ENCODE data around the gene MYL5. TPM values are rescaled to one million over a fixed set of nuclear protein-coding genes. Genes with fewer than 3 reads are reported as not detected.

MYL5 gene, protein sequence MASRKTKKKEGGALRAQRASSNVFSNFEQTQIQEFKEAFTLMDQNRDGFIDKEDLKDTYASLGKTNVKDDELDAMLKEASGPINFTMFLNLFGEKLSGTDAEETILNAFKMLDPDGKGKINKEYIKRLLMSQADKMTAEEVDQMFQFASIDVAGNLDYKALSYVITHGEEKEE
- total RNA-seq (10 to 100 TPM in 8 of 9 donors, 1 to 10 TPM in 1; 5.9 to 31.7 (median 19.9) TPM), polyA plus RNA-seq (10 to 100 TPM; 13.3 to 77.6 (median 64.4) TPM)
- long read RNA-seq, donor 1, partial matches to known transcripts: 0 of 1 reads
- long read RNA-seq, donor 1, other reads (novel, unspliced or antisense): 0 of 1 reads
- long read RNA-seq, donor 2, partial matches to known transcripts: 0 of 3 reads
- long read RNA-seq, donor 2, other reads (novel, unspliced or antisense): 0 of 3 reads
- long read RNA-seq, donor 3, partial matches to known transcripts: 0 of 3 reads
- long read RNA-seq, donor 3, other reads (novel, unspliced or antisense): 0 of 3 reads
- long read RNA-seq, donor 4, partial matches to known transcripts: 4 of 15 reads
- long read RNA-seq, donor 4, other reads (novel, unspliced or antisense): 11 of 15 reads
- long read RNA-seq, donor 5, partial matches to known transcripts: 4 of 41 reads
- long read RNA-seq, donor 5, other reads (novel, unspliced or antisense): 36 of 41 reads
- long read RNA-seq, donor 6, partial matches to known transcripts: 0 of 5 reads
- long read RNA-seq, donor 6, other reads (novel, unspliced or antisense): 4 of 5 reads
- long read RNA-seq, donor 7, transcript MYL5-201 (7 exons, 666 nt): major isoform, 5 of 7 reads
- long read RNA-seq, donor 7, partial matches to known transcripts: 0 of 7 reads
- long read RNA-seq, donor 7, other reads (novel, unspliced or antisense): 0 of 7 reads
- long read RNA-seq, donor 8: 0 reads
- long read RNA-seq, donor 9, partial matches to known transcripts: 0 of 2 reads
- long read RNA-seq, donor 9, other reads (novel, unspliced or antisense): 0 of 2 reads
- long read RNA-seq, donor 10, partial matches to known transcripts: 0 of 2 reads
- long read RNA-seq, donor 10, other reads (novel, unspliced or antisense): 0 of 2 reads

DNA sequence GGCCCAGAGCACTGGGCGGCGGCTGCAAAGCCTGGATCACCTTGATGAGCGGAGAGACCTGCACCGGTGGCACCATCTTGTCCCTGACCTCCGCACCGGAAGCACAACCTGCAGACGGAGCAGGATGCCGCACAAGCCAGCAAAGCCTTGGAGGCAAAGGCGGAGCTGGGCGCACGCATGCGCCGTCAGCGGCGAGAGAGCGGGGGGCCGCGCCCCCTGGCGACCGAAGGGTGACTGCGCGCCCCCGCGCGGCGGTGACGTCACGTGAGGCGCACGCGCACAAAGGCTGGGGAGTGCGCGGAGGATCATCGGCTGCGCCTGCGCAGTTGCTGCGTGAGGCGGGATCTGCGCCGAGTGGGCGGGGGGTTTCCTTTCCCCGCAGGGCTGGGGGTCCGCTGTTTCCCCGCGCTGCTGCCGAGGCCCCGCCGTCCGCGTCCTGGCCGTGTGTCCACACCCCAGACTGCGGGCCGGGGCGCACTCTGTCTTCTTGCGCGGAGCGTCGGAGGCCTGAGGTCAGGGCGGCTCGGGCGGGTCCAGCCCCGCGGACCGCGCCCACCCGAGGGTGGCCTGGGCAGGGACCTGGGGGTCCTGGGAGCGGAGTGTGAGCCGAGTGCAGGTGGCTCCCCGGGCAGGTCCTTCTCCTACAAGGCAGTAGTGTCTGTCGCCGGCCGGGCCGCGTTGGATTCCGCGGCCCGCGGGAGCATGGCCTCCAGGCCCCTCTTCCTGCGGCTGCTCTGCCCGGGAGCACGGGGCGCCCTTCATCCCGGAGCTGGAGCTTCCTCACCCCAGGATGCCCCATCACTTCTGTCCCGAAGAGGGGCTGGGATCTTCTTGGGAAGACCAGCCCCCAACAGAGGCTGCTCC, at the start of gene MYL5, which contains the start of gene ATP5ME:
Gene MYL5, plus strand, starts transcription at position 371 of the 864 bp plus-strand sequence. CDS start 3,485 bp downstream, outside the sequence.
Gene ATP5ME, minus strand, starts transcription at position 105 of the 864 bp plus-strand sequence. Its CDS starts 29 bp downstream, at position 76.
- Histone ChIP-seq H3K27ac (peak within 1 kb of the TSS; percentile 68 to 97 (median 95)), H3K36me3 (replicated peaks in 1 of 2) (peaks cover 0 to 24% of the 10 kb centered on the region in 2 donors), H3K4me3 (peak within 1 kb of the TSS; percentile 83 to 95 (median 84)), H3K4me1 (replicated peaks in 1 of 2) (peaks cover 24 to 33% of the 10 kb centered on the region in 2 donors), H3K27me3 (no peaks in the 10 kb centered on the region), H3K9me3 (replicated peaks in 1 of 3) (no peaks in the 10 kb centered on the region)
- peak; percentile 72 to 78 for TF ChIP-seq POLR2A (IDR thresholded peaks at IDR 0.05)
- TF ChIP-seq, protein P1, sequence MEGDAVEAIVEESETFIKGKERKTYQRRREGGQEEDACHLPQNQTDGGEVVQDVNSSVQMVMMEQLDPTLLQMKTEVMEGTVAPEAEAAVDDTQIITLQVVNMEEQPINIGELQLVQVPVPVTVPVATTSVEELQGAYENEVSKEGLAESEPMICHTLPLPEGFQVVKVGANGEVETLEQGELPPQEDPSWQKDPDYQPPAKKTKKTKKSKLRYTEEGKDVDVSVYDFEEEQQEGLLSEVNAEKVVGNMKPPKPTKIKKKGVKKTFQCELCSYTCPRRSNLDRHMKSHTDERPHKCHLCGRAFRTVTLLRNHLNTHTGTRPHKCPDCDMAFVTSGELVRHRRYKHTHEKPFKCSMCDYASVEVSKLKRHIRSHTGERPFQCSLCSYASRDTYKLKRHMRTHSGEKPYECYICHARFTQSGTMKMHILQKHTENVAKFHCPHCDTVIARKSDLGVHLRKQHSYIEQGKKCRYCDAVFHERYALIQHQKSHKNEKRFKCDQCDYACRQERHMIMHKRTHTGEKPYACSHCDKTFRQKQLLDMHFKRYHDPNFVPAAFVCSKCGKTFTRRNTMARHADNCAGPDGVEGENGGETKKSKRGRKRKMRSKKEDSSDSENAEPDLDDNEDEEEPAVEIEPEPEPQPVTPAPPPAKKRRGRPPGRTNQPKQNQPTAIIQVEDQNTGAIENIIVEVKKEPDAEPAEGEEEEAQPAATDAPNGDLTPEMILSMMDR (IDR thresholded peaks at IDR 0.05): peak; percentile 61 to 98 (median 72)
- DNase-seq: peak; percentile 97 to 99 (median 98)
- intact Hi-C loops (cut with DNase I): no loop called here
- 0 to 1% (median 0%) methylated on average over 12 to 84 of the region's 84 CpGs; no CpG with 5 or more reads in 1 of the 4 donors for WGBS, 4 donors

DNA sequence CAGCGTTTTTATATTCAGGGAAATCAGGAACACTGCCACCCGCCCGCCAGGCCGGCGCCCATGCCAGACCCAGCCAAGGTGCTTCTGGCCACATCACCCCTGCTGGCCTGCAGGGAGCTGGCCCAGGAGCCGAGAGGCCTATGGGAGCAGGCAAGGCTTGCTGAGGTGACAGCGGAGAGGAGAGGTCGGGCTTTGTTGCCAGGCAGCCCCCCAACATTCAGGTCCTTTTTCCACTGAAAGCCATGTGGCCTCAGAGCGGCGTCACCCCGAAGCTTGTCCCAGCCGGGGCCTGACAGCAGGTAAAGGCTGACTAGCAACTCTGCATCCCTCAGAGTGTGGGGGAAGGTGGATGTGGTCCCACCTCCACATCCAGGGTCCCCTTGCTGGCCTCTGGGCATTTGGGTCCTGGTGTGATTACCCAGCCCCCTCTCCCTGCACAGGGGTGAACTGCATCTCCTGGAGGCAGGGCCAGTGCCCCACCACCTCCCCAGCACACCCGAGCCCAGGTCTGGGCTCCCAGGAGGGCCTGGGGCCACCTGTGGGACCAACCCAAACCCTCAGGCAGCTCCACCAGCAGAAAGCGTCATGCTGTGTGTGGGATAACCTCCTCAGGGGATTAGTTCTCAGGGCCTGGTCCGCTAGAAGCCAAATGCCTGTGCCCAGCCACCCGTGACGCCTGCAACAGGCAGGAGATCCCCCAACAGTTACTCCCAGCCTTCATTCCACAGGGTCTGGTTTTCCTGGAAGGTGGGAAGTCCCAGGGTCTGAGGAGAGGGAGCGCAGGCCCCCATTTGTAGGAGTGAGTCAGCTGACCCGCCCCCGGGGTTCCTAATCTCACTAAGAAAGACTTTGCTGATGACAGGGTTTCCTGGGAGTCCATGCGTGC, 49.4 kb upstream of the MYL5 start, which contains the start of gene PDE6B:
Gene PDE6B, plus strand, starts transcription at position 869 of the 886 bp plus-strand sequence. CDS start 54 bp downstream, outside the sequence.
- WGBS, 4 donors: 72 to 77% (median 76%) methylated on average over 14 to 21 of the region's 21 CpGs
- H3K36me3 ChIP-seq (replicated peaks in 1 of 2): no peaks in the 10 kb centered on the region
- TF ChIP-seq POLR2A (IDR thresholded peaks at IDR 0.05): no peak
- TF ChIP-seq, protein P1 (IDR thresholded peaks at IDR 0.05): no peak
- H3K9me3 ChIP-seq (replicated peaks in 1 of 3): no peaks in the 10 kb centered on the region
- H3K27me3 ChIP-seq: no peaks in the 10 kb centered on the region
- intact Hi-C loops (cut with DNase I): no loop called here
- H3K27ac ChIP-seq: no peak within 1 kb of the TSS
- H3K4me3 ChIP-seq: no peak within 1 kb of the TSS
- H3K4me1 ChIP-seq (replicated peaks in 1 of 2): no peaks in the 10 kb centered on the region
- DNase-seq: no peak

DNA sequence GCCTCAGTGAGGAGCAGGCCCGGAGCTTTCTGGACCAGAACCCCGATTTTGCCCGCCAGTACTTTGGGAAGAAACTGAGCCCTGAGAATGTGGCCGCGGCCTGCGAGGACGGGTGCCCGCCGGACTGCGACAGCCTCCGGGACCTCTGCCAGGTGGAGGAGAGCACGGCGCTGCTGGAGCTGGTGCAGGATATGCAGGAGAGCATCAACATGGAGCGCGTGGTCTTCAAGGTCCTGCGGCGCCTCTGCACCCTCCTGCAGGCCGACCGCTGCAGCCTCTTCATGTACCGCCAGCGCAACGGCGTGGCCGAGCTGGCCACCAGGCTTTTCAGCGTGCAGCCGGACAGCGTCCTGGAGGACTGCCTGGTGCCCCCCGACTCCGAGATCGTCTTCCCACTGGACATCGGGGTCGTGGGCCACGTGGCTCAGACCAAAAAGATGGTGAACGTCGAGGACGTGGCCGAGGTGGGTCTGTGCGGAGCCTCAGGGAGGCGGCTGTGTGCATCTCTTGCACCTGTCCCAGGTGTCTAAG, 48.6 kb upstream of the MYL5 start:
- no peaks in the 10 kb centered on the region for H3K36me3 ChIP-seq (replicated peaks in 1 of 2)
- WGBS, 4 donors: 85 to 92% (median 87%) methylated on average over 12 to 39 of the region's 39 CpGs
- intact Hi-C loops (cut with DNase I): no loop called here
- H3K9me3 ChIP-seq (replicated peaks in 1 of 3): no peaks in the 10 kb centered on the region
- H3K4me3 ChIP-seq: no peak overlapping the region
- H3K27ac ChIP-seq: no peak overlapping the region
- no peak for TF ChIP-seq POLR2A (IDR thresholded peaks at IDR 0.05)
- TF ChIP-seq, protein P1 (IDR thresholded peaks at IDR 0.05): no peak
- no peak for DNase-seq
- no peaks in the 10 kb centered on the region for H3K27me3 ChIP-seq
- no peaks in the 10 kb centered on the region for H3K4me1 ChIP-seq (replicated peaks in 1 of 2)
